Measurements from ENCODE around the gene OR2A2.

Gene OR2A2

DNA sequence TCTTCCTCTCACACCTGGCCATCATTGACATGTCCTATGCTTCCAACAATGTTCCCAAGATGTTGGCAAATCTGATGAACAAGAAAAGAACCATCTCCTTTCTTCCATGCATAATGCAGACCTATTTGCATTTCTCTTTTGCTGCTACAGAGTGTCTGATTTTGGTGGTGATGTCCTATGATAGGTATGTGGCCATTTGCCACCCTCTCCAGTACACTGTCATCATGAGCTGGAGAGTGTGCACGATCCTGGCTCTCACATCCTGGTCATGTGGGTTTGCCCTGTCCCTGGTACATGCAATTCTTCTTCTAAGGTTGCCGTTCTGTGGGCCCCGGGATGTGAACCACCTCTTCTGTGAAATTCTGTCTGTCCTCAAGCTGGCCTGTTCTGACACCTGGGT lies 32.8 kb downstream of the OR2A2 start:
- H3K9ac ChIP-seq (ENCODE audit: low read depth, low read length) = no peak overlapping the region
- no peaks in the 10 kb centered on the region for H3K36me3 ChIP-seq (ENCODE audit: control insufficient read depth, insufficient read depth, low read length)
- H3K9me3 ChIP-seq (ENCODE audit: control insufficient read depth, insufficient read depth, low read length) = no peaks in the 10 kb centered on the region
- no peak overlapping the region for H3K4me3 ChIP-seq (ENCODE audit: low read depth, low read length)
- no peaks in the 10 kb centered on the region for H3K4me1 ChIP-seq (ENCODE audit: control insufficient read depth, insufficient read depth, low read length)
- H3K27me3 ChIP-seq (ENCODE audit: control insufficient read depth, insufficient read depth, low read length) = no peaks in the 10 kb centered on the region

DNA sequence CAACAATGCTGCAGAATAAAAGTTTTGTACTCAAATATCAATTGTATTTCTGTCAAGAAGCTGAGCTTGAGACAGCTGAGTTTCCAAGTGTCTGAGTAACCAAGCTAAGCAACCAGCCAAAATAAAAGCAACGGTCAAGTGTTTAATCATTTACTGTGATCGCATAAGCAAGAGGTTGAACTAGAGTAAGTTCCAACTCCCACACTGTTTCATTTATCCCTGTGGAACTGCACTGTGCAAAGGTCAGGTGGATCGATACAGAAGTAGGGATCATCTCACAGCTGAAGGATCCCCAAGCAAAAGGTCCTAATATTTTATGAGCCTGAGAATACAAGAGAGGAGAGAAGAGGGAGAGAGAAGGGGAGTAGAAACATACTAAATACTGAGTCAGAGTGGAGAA lies 35.0 kb downstream of the OR2A2 start:
- H3K9me3 ChIP-seq (ENCODE audit: control insufficient read depth, insufficient read depth, low read length) = no peaks in the 10 kb centered on the region
- no peaks in the 10 kb centered on the region for H3K27me3 ChIP-seq (ENCODE audit: control insufficient read depth, insufficient read depth, low read length)
- no peak overlapping the region for H3K9ac ChIP-seq (ENCODE audit: low read depth, low read length)
- no peaks in the 10 kb centered on the region for H3K4me1 ChIP-seq (ENCODE audit: control insufficient read depth, insufficient read depth, low read length)
- no peaks in the 10 kb centered on the region for H3K36me3 ChIP-seq (ENCODE audit: control insufficient read depth, insufficient read depth, low read length)
- no peak overlapping the region for H3K4me3 ChIP-seq (ENCODE audit: low read depth, low read length)

DNA sequence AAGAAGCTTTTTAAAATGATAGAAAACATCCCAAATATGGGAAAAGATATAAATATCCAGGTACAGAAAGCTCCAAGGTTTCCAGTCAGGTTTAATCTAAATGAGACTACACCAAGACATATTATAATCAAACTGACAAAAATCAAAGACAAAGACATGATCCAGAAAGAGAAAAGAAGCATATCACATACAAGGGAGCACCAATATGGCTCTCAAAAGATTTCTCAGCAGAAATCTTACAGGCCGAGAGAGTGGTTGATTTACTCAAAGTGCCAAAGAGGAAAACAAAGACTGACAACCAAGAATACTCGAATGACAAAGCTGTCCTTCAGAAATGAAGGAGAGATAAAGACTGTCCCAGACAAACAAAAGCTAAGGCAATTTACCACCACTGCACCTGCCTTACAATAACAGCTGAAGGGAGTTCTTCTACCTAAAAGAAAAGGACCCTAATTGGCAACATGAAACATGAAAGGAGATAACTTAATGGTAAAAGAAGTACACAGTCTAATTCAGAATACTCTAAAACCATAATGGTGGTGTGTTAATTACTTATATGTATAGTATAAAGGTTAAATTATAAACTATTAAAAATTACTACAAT lies 38.9 kb downstream of the OR2A2 start:
- Histone ChIP-seq H3K4me3 (ENCODE audit: low read depth, low read length) (no peak overlapping the region), H3K36me3 (ENCODE audit: control insufficient read depth, insufficient read depth, low read length) (no peaks in the 10 kb centered on the region), H3K4me1 (ENCODE audit: control insufficient read depth, insufficient read depth, low read length) (no peaks in the 10 kb centered on the region), H3K9me3 (ENCODE audit: control insufficient read depth, insufficient read depth, low read length) (no peaks in the 10 kb centered on the region), H3K9ac (ENCODE audit: low read depth, low read length) (no peak overlapping the region), H3K27me3 (ENCODE audit: control insufficient read depth, insufficient read depth, low read length) (no peaks in the 10 kb centered on the region)

DNA sequence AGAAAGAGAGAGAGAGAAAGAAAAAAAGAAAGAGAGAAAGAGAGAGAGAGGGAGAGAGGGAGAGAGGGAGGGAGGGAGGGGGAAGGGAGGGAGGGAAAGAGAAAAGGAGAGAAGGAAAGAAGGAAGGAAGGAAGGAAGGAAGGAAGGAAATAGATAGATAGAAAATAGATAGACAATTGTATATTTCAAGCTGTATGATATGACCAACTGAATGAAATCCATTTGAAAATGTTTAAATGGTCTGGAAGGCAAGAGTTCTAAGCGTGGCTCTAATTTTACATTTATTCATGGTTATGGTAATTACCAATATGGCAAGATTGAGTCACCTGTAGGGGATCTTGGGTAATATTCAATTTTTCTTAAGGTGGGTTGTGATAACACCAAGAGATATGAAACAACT lies 49.5 kb downstream of the OR2A2 start:
- no peaks in the 10 kb centered on the region for H3K9me3 ChIP-seq (ENCODE audit: control insufficient read depth, insufficient read depth, low read length)
- no peaks in the 10 kb centered on the region for H3K27me3 ChIP-seq (ENCODE audit: control insufficient read depth, insufficient read depth, low read length)
- no peak overlapping the region for H3K9ac ChIP-seq (ENCODE audit: low read depth, low read length)
- H3K4me1 ChIP-seq (ENCODE audit: control insufficient read depth, insufficient read depth, low read length) = no peaks in the 10 kb centered on the region
- H3K4me3 ChIP-seq (ENCODE audit: low read depth, low read length) = no peak overlapping the region
- no peaks in the 10 kb centered on the region for H3K36me3 ChIP-seq (ENCODE audit: control insufficient read depth, insufficient read depth, low read length)

Data from iPS-15b (cell line).